A549 (cell line): ENCODE measurements around the gene CBFA2T3. TPM values are rescaled to one million over a fixed set of nuclear protein-coding genes. Genes with fewer than 3 reads are reported as not detected.

Experiments used
- ATAC-seq, 2 experiments: fragments of 200-7000 bp in 1 of 2; fragments of >200 bp in 1 of 2; cut with Nextera tagmentation in 1 of 2; cut with Tn5 transposase in 1 of 2; 3 replicates each; pipeline versions ENCODE4 v1.8.0 to v1.9.1; 2018 to 2020; ENCODE audit warnings: mild to moderate bottlenecking in 1 of 2, moderate library complexity in 1 of 2
- CTCF ChIA-PET: fragments of 300-600 bp; sonication (Branson Sonifier 250); formaldehyde crosslinking; extraction: SDS; loops from one replicate; lab custom pipeline; 2021; ENCODE audit warnings: antibody characterized with exemption, inconsistent platforms; lab: Yijun Ruan, JAX
- POLR2A ChIA-PET: fragments of 350-600 bp; formaldehyde crosslinking; extraction: SDS; loops from one replicate; lab custom pipeline; 2021; ENCODE audit warnings: antibody characterized with exemption, inconsistent platforms; lab: Yijun Ruan, JAX
- DNase-seq, 2 experiments: peaks; one replicate each; pipeline versions ENCODE4 v3.0.0 to v3.0.0-alpha.2; 2011 to 2016; ENCODE audit warnings: low read depth in 1 of 2, low spot score in 1 of 2
- FAIRE-seq: peaks from 2 replicates; lab custom pipeline; 2011; peaks lifted over from hg19 to GRCh38; lab: Jason Lieb, UNC
- H3K27ac ChIP-seq, 2 experiments: fragments of >200 bp; sonication (Bioruptor Twin); formaldehyde crosslinking; 3 replicates each; pipeline ENCODE4 v1.5.1; 2016 to 2017
- H3K4me1 ChIP-seq: fragments of >200 bp; sonication (Bioruptor Twin); formaldehyde crosslinking; 3 replicates; pipeline ENCODE4 v1.6.1; 2016
- H3K4me2 ChIP-seq: fragments of >200 bp; sonication (Bioruptor Twin); formaldehyde crosslinking; 3 replicates; pipeline ENCODE4 v1.6.1; 2016
- H3K4me3 ChIP-seq: fragments of >200 bp; sonication (Bioruptor Twin); formaldehyde crosslinking; 3 replicates; pipeline ENCODE4 v1.5.1; 2016
- H3K9me3 ChIP-seq: fragments of >200 bp; sonication (Bioruptor Twin); formaldehyde crosslinking; 3 replicates; pipeline ENCODE4 v1.6.1; 2016
- BCL3 ChIP-seq: fragments of >200 bp; sonication (Bioruptor Twin); formaldehyde crosslinking; IDR thresholded peaks from 3 replicates; pipeline ENCODE4 v1.6.1; 2016
- CHD4 ChIP-seq: fragments of 200-600 bp; sonication (generic); IDR thresholded peaks from 2 replicates; pipeline ENCODE4 v1.6.1; 2016; ENCODE audit warnings: antibody characterized with exemption, mild to moderate bottlenecking, borderline replicate concordance
- E2F6 ChIP-seq: IDR thresholded peaks from 2 replicates; pipeline ENCODE4 v1.6.1; 2012; ENCODE audit warnings: low read depth, borderline replicate concordance
- EHF ChIP-seq: fragments of 250-450 bp; sonication (Bioruptor Pico); IDR thresholded peaks from 2 replicates; pipeline ENCODE4 v1.5.0; 2020; ENCODE audit warnings: mild to moderate bottlenecking
- EHMT2 ChIP-seq: fragments of 200-600 bp; sonication (generic); IDR thresholded peaks from 2 replicates; pipeline ENCODE4 v1.6.1; 2016; ENCODE audit warnings: antibody characterized with exemption, low read depth, mild to moderate bottlenecking, moderate library complexity
- ELK1 ChIP-seq: fragments of 150-350 bp; IDR thresholded peaks from 2 replicates; pipeline ENCODE4 v1.6.1; 2014; ENCODE audit warnings: low read depth, mild to moderate bottlenecking, low read length
- EP300 ChIP-seq, 2 experiments: fragments of >200 bp; sonication (Bioruptor Twin); formaldehyde crosslinking; IDR thresholded peaks; 2 replicates in 1 of 2; 3 replicates in 1 of 2; pipeline ENCODE4 v1.6.1; 2016 to 2017
- ESRRA ChIP-seq: fragments of 150-350 bp; IDR thresholded peaks from 2 replicates; pipeline ENCODE4 v1.6.1; 2014; ENCODE audit warnings: mild to moderate bottlenecking, low read length, borderline replicate concordance
- FOSL2 ChIP-seq, 2 experiments: fragments of 450-650 bp in 1 of 2; fragments of >200 bp in 1 of 2; sonication (Bioruptor Twin) in 1 of 2; formaldehyde crosslinking; IDR thresholded peaks; 2 replicates each; pipeline versions ENCODE4 v1.5.0 to v1.6.1; 2016 to 2020; ENCODE audit warnings: mild to moderate bottlenecking in 1 of 2, moderate library complexity in 1 of 2
- FOXS1 ChIP-seq: fragments of 250-450 bp; sonication (Bioruptor Pico); IDR thresholded peaks from 2 replicates; pipeline ENCODE4 v1.5.0; 2020; ENCODE audit warnings: mild to moderate bottlenecking, moderate library complexity
- GATA3 ChIP-seq: IDR thresholded peaks from 2 replicates; pipeline ENCODE4 v1.6.1; 2012; ENCODE audit warnings: borderline replicate concordance
- HDAC2 ChIP-seq: fragments of 200-600 bp; sonication (generic); IDR thresholded peaks from 2 replicates; pipeline ENCODE4 v1.6.1; 2016
- HOXB5 ChIP-seq: fragments of 250-450 bp; sonication (Bioruptor Pico); IDR thresholded peaks from 2 replicates; pipeline ENCODE4 v1.5.0; 2020; ENCODE audit warnings: mild to moderate bottlenecking, moderate library complexity
- JUN ChIP-seq, 2 experiments: fragments of >200 bp; sonication (Bioruptor Twin); formaldehyde crosslinking; IDR thresholded peaks; 2 replicates in 1 of 2; 3 replicates in 1 of 2; pipeline ENCODE4 v1.6.1; 2016 to 2017
- JUNB ChIP-seq: fragments of >200 bp; sonication (Bioruptor Twin); formaldehyde crosslinking; IDR thresholded peaks from 2 replicates; pipeline ENCODE4 v1.6.1; 2016
- MAFK ChIP-seq: fragments of 450-650 bp; IDR thresholded peaks from 2 replicates; pipeline ENCODE4 v1.6.1; 2014; ENCODE audit not compliant: partially characterized antibody
- MYC ChIP-seq: IDR thresholded peaks from 2 replicates; pipeline ENCODE4 v1.6.1; 2012; ENCODE audit warnings: mild to moderate bottlenecking, inconsistent platforms, low read length, improper control_type of control experiment, borderline replicate concordance
- NPAS2 ChIP-seq: fragments of 250-450 bp; sonication (Bioruptor Pico); IDR thresholded peaks from 2 replicates; pipeline ENCODE4 v1.8.0; 2022; ENCODE audit warnings: mild to moderate bottlenecking, moderate library complexity, borderline replicate concordance
- NR3C1 ChIP-seq: fragments of >200 bp; sonication (Bioruptor Twin); formaldehyde crosslinking; IDR thresholded peaks from 3 replicates; pipeline ENCODE4 v1.6.1; 2017
- PBX3 ChIP-seq: IDR thresholded peaks from 2 replicates; pipeline ENCODE4 v1.6.1; 2012
- POLR2AphosphoS2 ChIP-seq: conservative IDR thresholded peaks from 2 replicates; pipeline ENCODE4 v1.6.1; 2012; ENCODE audit warnings: low read length, improper control_type of control experiment, inconsistent platforms
- RCOR1 ChIP-seq: fragments of 150-350 bp; IDR thresholded peaks from 2 replicates; pipeline ENCODE4 v1.6.1; 2014; ENCODE audit warnings: antibody characterized with exemption, low read length, low read depth
- RFX5 ChIP-seq: fragments of 450-650 bp; IDR thresholded peaks from 2 replicates; pipeline ENCODE4 v1.7.1; 2014; ENCODE audit warnings: antibody characterized with exemption, mild to moderate bottlenecking, moderate library complexity
- RNF2 ChIP-seq: fragments of 200-600 bp; sonication (generic); IDR thresholded peaks from 2 replicates; pipeline ENCODE4 v1.6.1; 2016; ENCODE audit warnings: low read depth, mild to moderate bottlenecking, antibody characterized with exemption, moderate library complexity, borderline replicate concordance
- SMC3 ChIP-seq: fragments of >200 bp; sonication (Bioruptor Twin); formaldehyde crosslinking; IDR thresholded peaks from 3 replicates; pipeline ENCODE4 v1.6.1; 2018; ENCODE audit warnings: inconsistent platforms
- SREBF2 ChIP-seq: fragments of 450-650 bp; IDR thresholded peaks from 2 replicates; pipeline ENCODE4 v1.6.1; 2014; ENCODE audit warnings: mild to moderate bottlenecking, moderate library complexity
- TFCP2L1 ChIP-seq: fragments of 250-450 bp; sonication (Bioruptor Pico); IDR thresholded peaks from 2 replicates; pipeline ENCODE4 v1.5.0; 2021; ENCODE audit warnings: mild to moderate bottlenecking
- TP53 ChIP-seq: fragments of 250-450 bp; sonication (Bioruptor Pico); IDR thresholded peaks from 2 replicates; pipeline ENCODE4 v1.5.0; 2021; ENCODE audit warnings: mild to moderate bottlenecking, moderate library complexity
- ZC3H11A ChIP-seq: fragments of 450-650 bp; IDR thresholded peaks from 2 replicates; pipeline ENCODE4 v1.6.1; 2014; ENCODE audit warnings: antibody characterized with exemption, mild to moderate bottlenecking
- ZNF302 ChIP-seq: fragments of 250-450 bp; sonication (Bioruptor Pico); IDR thresholded peaks from 2 replicates; pipeline ENCODE4 v1.9.0; 2021; ENCODE audit warnings: inconsistent platforms, mild to moderate bottlenecking, moderate library complexity
- WGBS: methylation state at CpG from one replicate; pipeline ENCODE4 v1.1.6; 2017; ENCODE audit errors: missing lambda C conversion rate; 5-methylcytosine and 5-hydroxymethylcytosine counted together
- polyA plus RNA-seq, 4 experiments: library from polyadenylated mRNA; depleted of rRNA in 3 of 4; stranded (reverse); fragments of >200 nt; fragmentation: RNase III in 1 of 4; extraction: RNeasy Plus Mini Kit Qiagen cat#74134 plus additional on column Dnase treatment in 1 of 4; gene quantifications; 2 replicates in 3 of 4; 3 replicates in 1 of 4; pipeline ENCODE4 v1.2.3, GENCODE V29; 2011 to 2017

Gene CBFA2T3
- polyA plus RNA-seq, 2 of the 4 experiments (the other 2 are of a cell fraction) = 0.08 TPM; not detected in 1

GRCh38 chr16:89014403-89015230, 37.6 kb upstream of the CBFA2T3 start:
- ChIA-PET CTCF (interaction anchor here (0.6 to 1.2 kb wide), 2 partner anchors 10 to 149 kb away, joined by 3 read pairs; no protein-coding TSS in a partner anchor), POLR2A (no interaction called here)
- Histone ChIP-seq H3K4me3 (no peak overlapping the region), H3K27ac (no peak overlapping the region), H3K4me1 (no peaks in the 10 kb centered on the region), H3K4me2 (no peak overlapping the region), H3K9me3 (peaks cover 4% of the 10 kb centered on the region; the same call in 1 of the 3 replicates)
- TF ChIP-seq TFCP2L1 (CRISPR knock-in tag) = no peak
- no peak for TF ChIP-seq FOXS1
- TF ChIP-seq SMC3 = no peak
- no peak for TF ChIP-seq PBX3
- TF ChIP-seq ESRRA = no peak
- no peak for TF ChIP-seq FOSL2 (IDR thresholded peaks at IDR 0.05)
- no peak for TF ChIP-seq FOSL2 (CRISPR knock-in tag; IDR thresholded peaks at IDR 0.05)
- no peak for TF ChIP-seq NPAS2
- no peak for TF ChIP-seq ZNF302
- no peak for TF ChIP-seq ZC3H11A
- TF ChIP-seq HDAC2 = no peak
- TF ChIP-seq CHD4 = no peak
- TF ChIP-seq SREBF2 = no peak
- TF ChIP-seq MAFK = no peak
- no peak for TF ChIP-seq GATA3
- no peak for TF ChIP-seq JUN (IDR thresholded peaks at IDR 0.05)
- TF ChIP-seq MYC = no peak
- TF ChIP-seq RCOR1 = no peak
- no peak for TF ChIP-seq E2F6
- no peak for FAIRE-seq
- DNase-seq = no peak
- ATAC-seq = no peak
- 48% methylated on average over 9 of the region's 19 CpGs for WGBS

GRCh38 chr16:89013692-89014402, 36.8 kb upstream of the CBFA2T3 start:
- no peak overlapping the region for H3K4me2 ChIP-seq
- H3K27ac ChIP-seq = no peak overlapping the region
- POLR2A ChIA-PET = no interaction called here
- WGBS = 5% methylated on average over 19 of the region's 25 CpGs
- TF ChIP-seq JUNB (no peak), HDAC2 (no peak), E2F6 (no peak), ZC3H11A (no peak), ELK1 (no peak), SREBF2 (no peak), SMC3 (no peak), RFX5 (no peak), RCOR1 (no peak), EHMT2 (no peak), FOXS1 (no peak), EP300 (IDR thresholded peaks at IDR 0.05) (no peak), EHF (no peak), HOXB5 (CRISPR knock-in tag) (no peak), BCL3 (no peak), NR3C1 (no peak), RNF2 (no peak), MYC (no peak), POLR2AphosphoS2 (no peak), TP53 (CRISPR knock-in tag) (no peak)
- H3K4me1 ChIP-seq = no peaks in the 10 kb centered on the region
- no peak for ATAC-seq
- no peak overlapping the region for H3K4me3 ChIP-seq
- H3K9me3 ChIP-seq = peaks cover 4% of the 10 kb centered on the region; the same call in 1 of the 3 replicates
- CTCF ChIA-PET = interaction anchor here (0.6 to 1.2 kb wide), 2 partner anchors 11 to 150 kb away, joined by 3 read pairs; no protein-coding TSS in a partner anchor
- no peak for FAIRE-seq
- no peak for DNase-seq
